Keratinocyte (primary cell): ENCODE data around the gene KIF26A. TPM values are rescaled to one million over a fixed set of nuclear protein-coding genes. Genes with fewer than 3 reads are reported as not detected.

Experiments
- DNase-seq: peaks from one replicate; pipeline ENCODE4 v3.0.0-alpha.2; 2011; ENCODE audit warnings: low read depth, missing footprints, low spot score
- FAIRE-seq: peaks from 2 replicates; lab custom pipeline; 2011; peaks lifted over from hg19 to GRCh38; lab: Jason Lieb, UNC
- H2AFZ ChIP-seq: 2 replicates; pipeline ENCODE4 v1.6.0; 2012; ENCODE audit warnings: low read length, control low read depth, inconsistent platforms; ENCODE audit not compliant: control insufficient read depth
- H3K27ac ChIP-seq: 2 replicates; pipeline ENCODE4 v1.5.1; 2011; ENCODE audit warnings: low read length; ENCODE audit not compliant: control insufficient read depth, insufficient read depth
- H3K27me3 ChIP-seq: 3 replicates; pipeline ENCODE4 v1.6.0; 2011; ENCODE audit warnings: low read length; ENCODE audit not compliant: control insufficient read depth, insufficient read depth; ENCODE audit errors: extremely low read depth
- H3K36me3 ChIP-seq, 2 experiments: 2 replicates in 1 of 2; 3 replicates in 1 of 2; pipeline ENCODE4 v1.5.1; 2011; ENCODE audit warnings: low read length in 2 of 2, mild to moderate bottlenecking in 1 of 2; ENCODE audit not compliant: control insufficient read depth in 2 of 2, insufficient read depth in 2 of 2; ENCODE audit errors: extremely low read depth in 1 of 2
- H3K4me1 ChIP-seq: 3 replicates; pipeline ENCODE4 v1.5.1; 2011; ENCODE audit warnings: low read length; ENCODE audit not compliant: control insufficient read depth, insufficient read depth; ENCODE audit errors: extremely low read depth
- H3K4me2 ChIP-seq: 3 replicates; pipeline ENCODE4 v1.6.0; 2011; ENCODE audit warnings: low read depth, low read length; ENCODE audit not compliant: control insufficient read depth, insufficient read depth; ENCODE audit errors: extremely low read depth
- H3K4me3 ChIP-seq, 3 experiments: fragments of 200-600 bp in 1 of 3; sonication (generic) in 1 of 3; 2 replicates in 2 of 3; 3 replicates in 1 of 3; pipeline ENCODE4 v1.5.1; 2011 to 2016; ENCODE audit warnings: low read length in 3 of 3, mild to moderate bottlenecking in 3 of 3, control low read depth in 2 of 3, inconsistent platforms in 1 of 3, low read depth in 1 of 3, mixed read lengths in 1 of 3, mixed run types in 1 of 3, moderate library complexity in 1 of 3; ENCODE audit not compliant: control insufficient read depth in 2 of 3, insufficient read depth in 2 of 3; ENCODE audit errors: extremely low read depth in 1 of 3
- H3K79me2 ChIP-seq: 2 replicates; pipeline ENCODE4 v1.6.0; 2012; ENCODE audit warnings: low read length; ENCODE audit not compliant: control insufficient read depth, insufficient read depth
- H3K9ac ChIP-seq: 3 replicates; pipeline ENCODE4 v1.6.0; 2011; ENCODE audit warnings: low read length; ENCODE audit not compliant: control insufficient read depth, insufficient read depth; ENCODE audit errors: extremely low read depth
- H3K9me1 ChIP-seq: 3 replicates; pipeline ENCODE4 v1.6.0; 2011; ENCODE audit warnings: low read length; ENCODE audit not compliant: control insufficient read depth, insufficient read depth; ENCODE audit errors: extremely low read depth
- H3K9me3 ChIP-seq: 2 replicates; pipeline ENCODE4 v1.5.1; 2012; ENCODE audit warnings: low read depth, low read length; ENCODE audit not compliant: control insufficient read depth
- H4K20me1 ChIP-seq: 3 replicates; pipeline ENCODE4 v1.6.0; 2011; ENCODE audit warnings: low read length; ENCODE audit not compliant: control insufficient read depth, insufficient read depth; ENCODE audit errors: extremely low read depth
- EZH2 ChIP-seq: IDR thresholded peaks from one replicate; pipeline ENCODE4 v1.6.1; 2012; ENCODE audit warnings: inconsistent platforms, mild to moderate bottlenecking, low read length, moderate library complexity
- dilution Hi-C: fragments of 300-500 bp; cut with MboI; formaldehyde crosslinking; loops from one replicate; pipeline ENCODE4 v1.7.0; 2020; ENCODE audit warnings: low sequenced_read_pairs; ENCODE audit not compliant: extremely low pct_ligation_motif_present
- polyA plus RNA-seq, 5 experiments: library from polyadenylated mRNA; depleted of rRNA in 3 of 5; stranded (reverse) in 3 of 5; stranded (forward) in 1 of 5; unstranded in 1 of 5; fragments of >200 nt; gene quantifications; 1 replicate in 1 of 5; 2 replicates in 3 of 5; 3 replicates in 1 of 5; pipeline versions ENCODE4 v1.2.1 to v1.2.3, GENCODE V29; 2011 to 2012; ENCODE audit warnings: missing spikeins in 2 of 5, low read depth in 1 of 5, low replicate concordance in 1 of 5
- TF ChIP-seq, protein P1 (sequence below), 3 experiments: IDR thresholded peaks in 1 of 3; conservative IDR thresholded peaks in 1 of 3; optimal IDR thresholded peaks in 1 of 3; 2 replicates in 2 of 3; 3 replicates in 1 of 3; pipeline versions ENCODE3 to v1.5.1; 2011; ENCODE audit warnings: low read length in 3 of 3, mild to moderate bottlenecking in 3 of 3, moderate library complexity in 2 of 3, control low read depth in 1 of 3, inconsistent platforms in 1 of 3; ENCODE audit not compliant: insufficient read depth in 2 of 3; ENCODE audit errors: extremely low read depth in 1 of 3

The KIF26A gene
- polyA plus RNA-seq, 1 donor (not counting 4 experiments of a cell fraction or from before 2014, with no cell fraction given), result 0.07 TPM

DNA sequence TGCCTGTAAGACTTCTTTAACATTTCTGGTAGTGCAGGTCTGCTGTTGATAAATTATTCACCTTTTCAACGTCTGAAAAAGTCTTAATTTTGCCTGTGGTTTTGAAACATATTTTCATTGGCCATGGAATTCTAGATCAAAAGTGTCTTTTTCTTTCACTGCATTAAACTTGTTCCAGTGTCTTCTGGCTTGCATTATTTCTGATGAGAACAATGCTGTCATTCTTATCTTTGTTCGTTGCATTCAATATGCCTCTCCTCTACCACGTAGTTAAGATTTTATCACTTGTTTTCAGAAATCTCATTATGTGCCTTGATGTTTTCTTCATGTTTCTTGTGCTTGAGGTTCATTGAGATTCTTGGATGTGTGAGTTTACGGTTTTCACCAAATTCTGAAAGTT is 13.4 kb upstream of the KIF26A start:
- dilution Hi-C loops, result loop anchor here (25.0 kb wide), 1 partner anchor 88 kb away; no protein-coding TSS in a partner anchor
- TF ChIP-seq, protein P1, sequence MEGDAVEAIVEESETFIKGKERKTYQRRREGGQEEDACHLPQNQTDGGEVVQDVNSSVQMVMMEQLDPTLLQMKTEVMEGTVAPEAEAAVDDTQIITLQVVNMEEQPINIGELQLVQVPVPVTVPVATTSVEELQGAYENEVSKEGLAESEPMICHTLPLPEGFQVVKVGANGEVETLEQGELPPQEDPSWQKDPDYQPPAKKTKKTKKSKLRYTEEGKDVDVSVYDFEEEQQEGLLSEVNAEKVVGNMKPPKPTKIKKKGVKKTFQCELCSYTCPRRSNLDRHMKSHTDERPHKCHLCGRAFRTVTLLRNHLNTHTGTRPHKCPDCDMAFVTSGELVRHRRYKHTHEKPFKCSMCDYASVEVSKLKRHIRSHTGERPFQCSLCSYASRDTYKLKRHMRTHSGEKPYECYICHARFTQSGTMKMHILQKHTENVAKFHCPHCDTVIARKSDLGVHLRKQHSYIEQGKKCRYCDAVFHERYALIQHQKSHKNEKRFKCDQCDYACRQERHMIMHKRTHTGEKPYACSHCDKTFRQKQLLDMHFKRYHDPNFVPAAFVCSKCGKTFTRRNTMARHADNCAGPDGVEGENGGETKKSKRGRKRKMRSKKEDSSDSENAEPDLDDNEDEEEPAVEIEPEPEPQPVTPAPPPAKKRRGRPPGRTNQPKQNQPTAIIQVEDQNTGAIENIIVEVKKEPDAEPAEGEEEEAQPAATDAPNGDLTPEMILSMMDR (optimal IDR thresholded peaks at IDR 0.05 in 1 of 3, IDR thresholded peaks at IDR 0.05 in 1 of 3, conservative IDR thresholded peaks at IDR 0.05 in 1 of 3; ENCODE audit: extremely low read depth in 1 of 3, insufficient read depth in 2 of 3, low read length in 3 of 3), result no peak
- TF ChIP-seq EZH2, result no peak
- Histone ChIP-seq H3K79me2 (no peaks in the 10 kb centered on the region), H3K9me3 (no peaks in the 10 kb centered on the region), H3K4me1 (no peaks in the 10 kb centered on the region), H3K4me2 (no peak overlapping the region), H3K4me3 (no peak overlapping the region), H3K9ac (no peak overlapping the region), H3K36me3 (no peaks in the 10 kb centered on the region), H3K27ac (no peak overlapping the region), H4K20me1 (no peaks in the 10 kb centered on the region), H3K27me3 (peaks cover 7% of the 10 kb centered on the region), H2AFZ (no peak overlapping the region), H3K9me1 (no peaks in the 10 kb centered on the region)
- DNase-seq (no peak), FAIRE-seq (no peak)

DNA sequence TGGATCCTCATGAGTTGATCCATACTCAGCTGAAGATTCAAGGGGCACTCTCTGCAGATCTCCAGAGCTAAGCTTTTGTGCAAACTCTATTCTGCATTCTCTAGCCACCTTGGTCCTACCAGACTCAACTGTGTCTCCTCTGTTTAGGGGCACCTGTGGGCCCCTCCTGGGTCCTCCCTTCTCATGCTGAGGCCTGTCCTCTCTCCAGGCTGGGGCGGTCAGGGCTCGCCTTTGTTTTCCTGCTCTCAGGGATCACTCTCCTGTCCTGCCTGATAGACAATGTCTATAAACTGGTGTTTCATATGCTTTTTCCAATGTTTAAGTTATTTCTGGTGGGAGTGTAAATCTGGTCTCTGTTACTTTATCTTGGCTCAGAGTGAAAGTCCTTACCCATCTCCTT is 11.6 kb upstream of the KIF26A start:
- H3K9ac ChIP-seq, result no peak overlapping the region
- no peaks in the 10 kb centered on the region for H3K79me2 ChIP-seq
- no peaks in the 10 kb centered on the region for H3K4me1 ChIP-seq
- H3K4me3 ChIP-seq, result no peak overlapping the region
- FAIRE-seq (no peak), DNase-seq (no peak)
- dilution Hi-C loops, result loop anchor here (25.0 kb wide), 1 partner anchor 89 kb away; no protein-coding TSS in a partner anchor
- H3K9me1 ChIP-seq, result no peaks in the 10 kb centered on the region
- no peak overlapping the region for H2AFZ ChIP-seq
- peaks cover 6% of the 10 kb centered on the region for H3K27me3 ChIP-seq
- peaks cover 2% of the 10 kb centered on the region for H3K9me3 ChIP-seq
- no peaks in the 10 kb centered on the region for H3K36me3 ChIP-seq
- TF ChIP-seq, protein P1 (optimal IDR thresholded peaks at IDR 0.05 in 1 of 3, IDR thresholded peaks at IDR 0.05 in 1 of 3, conservative IDR thresholded peaks at IDR 0.05 in 1 of 3; ENCODE audit: extremely low read depth in 1 of 3, insufficient read depth in 2 of 3, low read length in 3 of 3), result no peak
- H4K20me1 ChIP-seq, result no peaks in the 10 kb centered on the region
- H3K4me2 ChIP-seq, result no peak overlapping the region
- no peak overlapping the region for H3K27ac ChIP-seq
